Adrenal gland (tissue), 5 donors: ENCODE results near the gene DCTN2.

Source experiments
- POLR2A ChIP-seq, 2 donors: fragments of 450-650 bp; IDR thresholded peaks; one replicate each; pipeline ENCODE4 v1.6.1; 2017; ENCODE audit warnings: antibody characterized with exemption in 2 of 2, mild to moderate bottlenecking in 2 of 2, moderate library complexity in 1 of 2
- TF ChIP-seq, protein P1 (sequence below), 6 experiments: fragments of 450-650 bp in 4 of 6; fragments of 200-600 bp in 2 of 6; sonication (generic) in 1 of 6; IDR thresholded peaks; 1 replicate in 5 of 6; 2 replicates in 1 of 6; pipeline versions ENCODE4 v1.5.1 to v1.8.0; 2016 to 2021; ENCODE audit warnings: antibody characterized with exemption in 6 of 6, mild to moderate bottlenecking in 2 of 6, moderate library complexity in 1 of 6
- donor health status: DM: no; HTN: no; CAD: no.

GRCh38 chr12:57517187-57517586 lies 29.8 kb downstream of the DCTN2 start:
- TF ChIP-seq, protein P1, sequence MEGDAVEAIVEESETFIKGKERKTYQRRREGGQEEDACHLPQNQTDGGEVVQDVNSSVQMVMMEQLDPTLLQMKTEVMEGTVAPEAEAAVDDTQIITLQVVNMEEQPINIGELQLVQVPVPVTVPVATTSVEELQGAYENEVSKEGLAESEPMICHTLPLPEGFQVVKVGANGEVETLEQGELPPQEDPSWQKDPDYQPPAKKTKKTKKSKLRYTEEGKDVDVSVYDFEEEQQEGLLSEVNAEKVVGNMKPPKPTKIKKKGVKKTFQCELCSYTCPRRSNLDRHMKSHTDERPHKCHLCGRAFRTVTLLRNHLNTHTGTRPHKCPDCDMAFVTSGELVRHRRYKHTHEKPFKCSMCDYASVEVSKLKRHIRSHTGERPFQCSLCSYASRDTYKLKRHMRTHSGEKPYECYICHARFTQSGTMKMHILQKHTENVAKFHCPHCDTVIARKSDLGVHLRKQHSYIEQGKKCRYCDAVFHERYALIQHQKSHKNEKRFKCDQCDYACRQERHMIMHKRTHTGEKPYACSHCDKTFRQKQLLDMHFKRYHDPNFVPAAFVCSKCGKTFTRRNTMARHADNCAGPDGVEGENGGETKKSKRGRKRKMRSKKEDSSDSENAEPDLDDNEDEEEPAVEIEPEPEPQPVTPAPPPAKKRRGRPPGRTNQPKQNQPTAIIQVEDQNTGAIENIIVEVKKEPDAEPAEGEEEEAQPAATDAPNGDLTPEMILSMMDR (IDR thresholded peaks at IDR 0.05) = no peak
- no peak for TF ChIP-seq POLR2A (IDR thresholded peaks at IDR 0.05)
